Hepatocyte (in vitro differentiated cells): ENCODE data around the gene RABGGTB. TPM values are rescaled to one million over a fixed set of nuclear protein-coding genes. Genes with fewer than 3 reads are reported as not detected.

Experiments
- DNase-seq: peaks from one replicate; pipeline ENCODE4 v3.0.0-alpha.2; 2016; ENCODE audit warnings: low spot score
- H2AFZ ChIP-seq: fragments of 200-600 bp; sonication (generic); 2 replicates; pipeline ENCODE4 v1.6.0; 2016; ENCODE audit warnings: antibody characterized with exemption, mild to moderate bottlenecking
- H3K27ac ChIP-seq: fragments of 200-600 bp; sonication (generic); 2 replicates; pipeline ENCODE4 v1.5.1; 2016; ENCODE audit warnings: mild to moderate bottlenecking
- H3K27me3 ChIP-seq: fragments of 200-600 bp; sonication (generic); 2 replicates; pipeline ENCODE4 v1.6.1; 2016
- H3K36me3 ChIP-seq: fragments of 200-600 bp; sonication (generic); replicated peaks from 2 replicates; pipeline ENCODE4 v1.5.1; 2016; ENCODE audit warnings: low read depth; ENCODE audit not compliant: insufficient read depth
- H3K4me1 ChIP-seq: fragments of 200-600 bp; sonication (generic); 2 replicates; pipeline ENCODE4 v1.5.1; 2016; ENCODE audit warnings: mild to moderate bottlenecking, moderate library complexity; ENCODE audit not compliant: insufficient read depth
- H3K4me2 ChIP-seq: fragments of 200-600 bp; sonication (generic); 2 replicates; pipeline ENCODE4 v1.6.0; 2016
- H3K4me3 ChIP-seq: fragments of 200-600 bp; sonication (generic); 2 replicates; pipeline ENCODE4 v1.5.1; 2016; ENCODE audit warnings: mild to moderate bottlenecking
- H3K79me2 ChIP-seq: fragments of 200-600 bp; sonication (generic); 2 replicates; pipeline ENCODE4 v1.6.0; 2017; ENCODE audit warnings: mild to moderate bottlenecking
- H3K9me2 ChIP-seq: fragments of 200-600 bp; sonication (generic); replicated peaks from 2 replicates; pipeline ENCODE4 v1.6.0; 2017; ENCODE audit warnings: mild to moderate bottlenecking; ENCODE audit not compliant: insufficient read depth
- H3K9me3 ChIP-seq: fragments of 200-600 bp; sonication (generic); 2 replicates; pipeline ENCODE4 v1.5.1; 2016; ENCODE audit warnings: low read depth, mild to moderate bottlenecking
- H4K20me1 ChIP-seq: fragments of 200-600 bp; sonication (generic); 2 replicates; pipeline ENCODE4 v1.6.0; 2016; ENCODE audit warnings: mild to moderate bottlenecking; ENCODE audit not compliant: insufficient read depth, poor library complexity, severe bottlenecking
- EZH2 ChIP-seq: fragments of 200-600 bp; sonication (generic); IDR thresholded peaks from 2 replicates; pipeline ENCODE4 v1.6.1; 2016; ENCODE audit warnings: antibody characterized with exemption, mild to moderate bottlenecking, borderline replicate concordance
- EZH2phosphoT487 ChIP-seq: fragments of 200-600 bp; sonication (generic); IDR thresholded peaks from one replicate; pipeline ENCODE4 v1.6.1; 2018; ENCODE audit warnings: antibody characterized with exemption, mild to moderate bottlenecking, low read depth, moderate library complexity; ENCODE audit not compliant: unreplicated experiment, severe bottlenecking
- WGBS: methylation state at CpG from one replicate; pipeline ENCODE4 v1.1.6; 2016; ENCODE audit warnings: low lambda C conversion rate; ENCODE audit errors: missing lambda C conversion rate; 5-methylcytosine and 5-hydroxymethylcytosine counted together
- polyA plus RNA-seq: library from polyadenylated mRNA; unstranded; fragments of >200 nt; fragmentation: Nextera tagmentation; extraction: Ambion mirVana; gene quantifications from 2 replicates; pipeline ENCODE4 v1.2.1, GENCODE V29; 2016
- total RNA-seq: library from RNA; depleted of rRNA; stranded (reverse); fragments of >200 nt; gene quantifications from 2 replicates; pipeline ENCODE4 v1.2.3, GENCODE V29; 2014
- TF ChIP-seq, protein P1 (sequence below): fragments of 200-600 bp; sonication (generic); IDR thresholded peaks from 2 replicates; pipeline ENCODE4 v1.5.1; 2016; ENCODE audit warnings: antibody characterized with exemption, mild to moderate bottlenecking; ENCODE audit not compliant: poor library complexity

RABGGTB gene
- total and polyA plus RNA-seq, 2 experiments from 2014 or later: 25.9 to 101 TPM

DNA sequence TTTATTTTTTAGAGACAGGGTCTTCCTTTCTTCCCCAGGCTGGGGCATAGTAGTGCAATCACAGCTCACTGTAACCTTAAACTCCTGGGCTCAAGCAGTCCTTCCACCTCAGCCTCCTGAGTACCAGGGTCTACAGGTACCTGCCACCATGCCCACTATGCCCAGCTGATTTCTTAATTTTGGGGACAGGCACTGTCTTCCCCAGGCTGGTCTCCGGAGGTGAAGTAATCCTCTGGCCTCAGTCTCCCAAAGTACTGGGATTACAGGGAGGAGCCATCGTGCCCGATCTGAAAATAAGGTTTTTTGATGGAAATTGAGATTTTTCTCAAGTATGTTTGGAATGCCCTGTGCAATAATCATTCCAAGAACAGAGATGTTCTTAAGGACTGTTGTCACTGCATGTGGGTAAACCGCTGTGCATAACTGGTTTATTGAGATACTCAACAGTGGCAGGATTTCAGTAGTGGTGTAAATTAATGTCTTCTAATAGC is 9.7 kb downstream of the RABGGTB start:
- WGBS: 99% methylated on average over 4 of the region's 4 CpGs
- Histone ChIP-seq H4K20me1 (peaks cover 23% of the 10 kb centered on the region), H3K4me1 (peaks cover 2% of the 10 kb centered on the region), H3K27me3 (no peaks in the 10 kb centered on the region), H3K9me2 (no peaks in the 10 kb centered on the region), H3K79me2 (peaks cover 9% of the 10 kb centered on the region), H2AFZ (no peak overlapping the region), H3K4me3 (no peak overlapping the region), H3K9me3 (no peaks in the 10 kb centered on the region), H3K27ac (no peak overlapping the region), H3K4me2 (no peak overlapping the region), H3K36me3 (no peaks in the 10 kb centered on the region)
- TF ChIP-seq EZH2phosphoT487 (no peak), EZH2 (no peak)
- TF ChIP-seq, protein P1, sequence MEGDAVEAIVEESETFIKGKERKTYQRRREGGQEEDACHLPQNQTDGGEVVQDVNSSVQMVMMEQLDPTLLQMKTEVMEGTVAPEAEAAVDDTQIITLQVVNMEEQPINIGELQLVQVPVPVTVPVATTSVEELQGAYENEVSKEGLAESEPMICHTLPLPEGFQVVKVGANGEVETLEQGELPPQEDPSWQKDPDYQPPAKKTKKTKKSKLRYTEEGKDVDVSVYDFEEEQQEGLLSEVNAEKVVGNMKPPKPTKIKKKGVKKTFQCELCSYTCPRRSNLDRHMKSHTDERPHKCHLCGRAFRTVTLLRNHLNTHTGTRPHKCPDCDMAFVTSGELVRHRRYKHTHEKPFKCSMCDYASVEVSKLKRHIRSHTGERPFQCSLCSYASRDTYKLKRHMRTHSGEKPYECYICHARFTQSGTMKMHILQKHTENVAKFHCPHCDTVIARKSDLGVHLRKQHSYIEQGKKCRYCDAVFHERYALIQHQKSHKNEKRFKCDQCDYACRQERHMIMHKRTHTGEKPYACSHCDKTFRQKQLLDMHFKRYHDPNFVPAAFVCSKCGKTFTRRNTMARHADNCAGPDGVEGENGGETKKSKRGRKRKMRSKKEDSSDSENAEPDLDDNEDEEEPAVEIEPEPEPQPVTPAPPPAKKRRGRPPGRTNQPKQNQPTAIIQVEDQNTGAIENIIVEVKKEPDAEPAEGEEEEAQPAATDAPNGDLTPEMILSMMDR: no peak
- no peak for DNase-seq

DNA sequence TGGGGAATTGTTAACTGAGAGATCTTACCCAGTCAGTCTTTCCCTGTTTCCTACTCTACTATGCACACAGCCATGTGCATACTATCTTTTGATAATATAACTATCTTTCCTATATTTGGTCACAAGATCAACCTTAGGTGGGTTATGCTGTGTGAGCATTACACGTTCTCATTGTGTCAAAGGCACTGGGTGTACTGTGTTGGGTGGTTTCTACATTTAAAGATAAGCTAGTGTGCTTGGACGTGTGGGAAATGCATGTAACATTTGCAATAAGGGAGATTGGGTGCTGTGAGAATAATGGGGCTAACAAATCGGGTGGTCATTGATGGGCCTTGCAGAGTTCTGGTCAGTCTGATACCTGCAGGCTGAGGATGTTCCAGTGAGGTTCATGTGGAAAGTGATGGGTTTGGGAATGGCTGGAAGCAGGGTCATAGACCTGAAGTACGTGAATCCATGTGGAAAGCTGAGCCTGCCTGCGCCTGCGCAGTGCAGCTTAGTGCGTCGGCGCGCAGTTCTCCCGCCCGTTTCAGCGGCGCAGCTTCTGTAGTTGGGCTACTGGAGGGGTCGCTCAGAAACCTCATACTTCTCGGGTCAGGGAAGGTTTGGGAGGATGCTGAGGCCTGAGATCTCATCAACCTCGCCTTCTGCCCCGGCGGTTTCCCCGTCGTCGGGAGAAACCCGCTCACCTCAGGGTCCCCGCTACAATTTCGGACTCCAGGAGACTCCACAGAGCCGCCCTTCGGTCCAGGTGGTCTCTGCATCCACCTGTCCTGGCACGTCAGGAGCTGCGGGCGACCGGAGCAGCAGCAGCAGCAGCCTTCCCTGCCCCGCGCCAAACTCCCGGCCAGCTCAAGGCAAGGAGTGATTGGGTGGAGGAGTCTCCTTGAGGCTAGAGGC is 10.6 kb downstream of the RABGGTB start, which contains the start of gene MSH4:
Gene MSH4 (plus strand): TSS at position 507 of the 897 bp plus-strand sequence. CDS start 104 bp downstream, at position 611.
- TF ChIP-seq EZH2 (no peak), EZH2phosphoT487 (no peak)
- TF ChIP-seq, protein P1: no peak
- Histone ChIP-seq H3K79me2 (peaks cover 6% of the 10 kb centered on the region), H3K36me3 (no peaks in the 10 kb centered on the region), H3K27me3 (no peaks in the 10 kb centered on the region), H3K9me2 (no peaks in the 10 kb centered on the region), H3K9me3 (no peaks in the 10 kb centered on the region), H4K20me1 (peaks cover 15% of the 10 kb centered on the region), H2AFZ (no peak within 1 kb of the TSS), H3K4me3 (no peak within 1 kb of the TSS), H3K4me1 (no peaks in the 10 kb centered on the region), H3K27ac (no peak within 1 kb of the TSS), H3K4me2 (no peak within 1 kb of the TSS)
- 97% methylated on average over 33 of the region's 34 CpGs for WGBS
- DNase-seq: no peak

DNA sequence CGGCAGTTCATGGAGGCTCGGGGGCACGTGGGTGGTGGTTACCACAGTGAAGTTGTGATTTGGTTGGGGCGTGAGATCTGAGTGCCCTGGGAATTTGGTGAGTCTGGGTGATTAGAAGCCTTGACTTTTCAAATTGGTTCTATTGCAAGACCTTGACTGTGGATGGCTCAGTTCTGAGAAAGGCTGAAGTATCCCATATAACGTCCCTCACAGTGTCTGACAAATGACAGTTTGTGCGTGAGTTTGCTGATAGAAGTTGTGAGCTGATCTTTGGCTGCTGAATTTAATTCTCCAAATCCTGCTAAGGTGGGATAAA is 11.2 kb downstream of the RABGGTB start:
- no peak overlapping the region for H3K4me2 ChIP-seq
- H3K27me3 ChIP-seq: no peaks in the 10 kb centered on the region
- no peak for DNase-seq
- peaks cover 11% of the 10 kb centered on the region for H4K20me1 ChIP-seq
- no peaks in the 10 kb centered on the region for H3K9me3 ChIP-seq
- peaks cover 2% of the 10 kb centered on the region for H3K79me2 ChIP-seq
- no peak overlapping the region for H3K4me3 ChIP-seq
- no peaks in the 10 kb centered on the region for H3K9me2 ChIP-seq
- no peaks in the 10 kb centered on the region for H3K36me3 ChIP-seq
- H2AFZ ChIP-seq: no peak overlapping the region
- H3K4me1 ChIP-seq: no peaks in the 10 kb centered on the region
- TF ChIP-seq, protein P1: no peak
- TF ChIP-seq EZH2phosphoT487: no peak
- no peak for TF ChIP-seq EZH2
- WGBS: 88% methylated on average over 6 of the region's 6 CpGs
- no peak overlapping the region for H3K27ac ChIP-seq
